ENCODE data around the gene IL4.

DNA sequence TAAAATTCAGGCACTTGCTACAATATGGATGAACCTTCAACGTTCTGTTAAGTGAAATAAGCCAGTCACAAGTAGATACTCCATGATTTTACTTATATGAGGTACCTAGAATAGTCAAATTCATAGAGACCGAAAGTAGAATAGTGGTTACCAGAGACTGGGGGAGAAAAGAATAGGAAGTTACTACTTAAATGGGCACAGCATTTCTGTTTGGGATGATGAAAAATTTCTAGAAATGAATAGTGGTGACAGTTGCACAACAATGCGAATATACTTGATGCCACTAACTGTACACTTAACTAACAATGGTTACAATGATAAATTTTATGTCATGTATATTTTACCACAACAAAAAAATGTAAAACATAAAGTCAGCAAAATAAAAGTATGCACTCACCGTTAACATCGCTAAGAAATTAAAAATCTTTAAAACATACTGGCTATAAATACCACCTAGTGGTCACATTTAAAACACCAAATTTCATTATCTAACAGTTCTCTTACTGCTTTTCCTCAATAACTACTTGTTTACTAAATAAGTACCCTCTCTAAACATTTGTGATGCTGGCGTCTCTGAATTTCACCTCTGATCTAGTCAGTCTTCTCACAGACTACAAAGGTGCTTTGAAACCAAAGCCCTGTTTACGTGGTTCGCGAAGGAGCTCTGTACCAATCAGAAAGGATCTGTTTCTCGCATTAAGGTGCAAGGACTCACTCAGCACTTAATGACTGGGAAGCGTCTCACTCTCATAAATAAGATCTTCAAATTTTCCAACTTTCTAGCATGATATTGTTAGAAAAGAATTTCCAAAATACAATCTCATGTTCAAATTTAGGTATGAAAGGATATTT is 40.9 kb downstream of the IL4 start:
- no peak for TF ChIP-seq RARB (CRISPR knock-in tag; IDR thresholded peaks at IDR 0.05)
- TF ChIP-seq ISL1 (CRISPR knock-in tag; IDR thresholded peaks at IDR 0.05) = no peak
